ENCODE results near the gene TNRC6C.
"Not testable (repeated sequence)": the region's sequence is repeated elsewhere in the genome, so short reads cannot be mapped to it uniquely, and the experiment has no call there.

TNRC6C gene

DNA sequence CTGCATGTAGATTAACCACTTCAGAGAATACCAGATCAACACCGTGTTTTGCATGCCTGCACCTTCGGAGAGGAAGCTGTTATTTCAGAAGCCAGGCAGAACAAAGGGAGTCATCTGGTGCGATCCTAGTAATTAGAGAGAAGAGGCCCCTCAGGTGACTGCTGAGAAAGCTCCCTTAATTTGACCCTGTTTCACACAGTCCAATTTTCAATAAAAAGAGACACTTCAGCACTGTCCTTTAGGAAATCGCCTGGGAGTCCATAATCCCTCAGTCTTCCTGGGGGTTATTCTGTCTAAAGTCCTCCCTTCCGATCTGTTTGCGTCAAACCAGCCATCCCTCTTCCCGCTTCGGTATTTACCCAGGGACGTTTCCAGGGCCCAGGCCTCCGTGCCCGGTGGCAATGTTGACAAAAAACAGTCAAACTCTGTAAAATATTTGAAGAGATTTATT is 23.4 kb upstream of the TNRC6C start:
- TF ChIP-seq ZFX (IDR thresholded peaks at IDR 0.05) = no peak
- TF ChIP-seq, protein P1, sequence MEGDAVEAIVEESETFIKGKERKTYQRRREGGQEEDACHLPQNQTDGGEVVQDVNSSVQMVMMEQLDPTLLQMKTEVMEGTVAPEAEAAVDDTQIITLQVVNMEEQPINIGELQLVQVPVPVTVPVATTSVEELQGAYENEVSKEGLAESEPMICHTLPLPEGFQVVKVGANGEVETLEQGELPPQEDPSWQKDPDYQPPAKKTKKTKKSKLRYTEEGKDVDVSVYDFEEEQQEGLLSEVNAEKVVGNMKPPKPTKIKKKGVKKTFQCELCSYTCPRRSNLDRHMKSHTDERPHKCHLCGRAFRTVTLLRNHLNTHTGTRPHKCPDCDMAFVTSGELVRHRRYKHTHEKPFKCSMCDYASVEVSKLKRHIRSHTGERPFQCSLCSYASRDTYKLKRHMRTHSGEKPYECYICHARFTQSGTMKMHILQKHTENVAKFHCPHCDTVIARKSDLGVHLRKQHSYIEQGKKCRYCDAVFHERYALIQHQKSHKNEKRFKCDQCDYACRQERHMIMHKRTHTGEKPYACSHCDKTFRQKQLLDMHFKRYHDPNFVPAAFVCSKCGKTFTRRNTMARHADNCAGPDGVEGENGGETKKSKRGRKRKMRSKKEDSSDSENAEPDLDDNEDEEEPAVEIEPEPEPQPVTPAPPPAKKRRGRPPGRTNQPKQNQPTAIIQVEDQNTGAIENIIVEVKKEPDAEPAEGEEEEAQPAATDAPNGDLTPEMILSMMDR (conservative IDR thresholded peaks at IDR 0.05) = no peak
- no peak overlapping the region for H3K27ac ChIP-seq

DNA sequence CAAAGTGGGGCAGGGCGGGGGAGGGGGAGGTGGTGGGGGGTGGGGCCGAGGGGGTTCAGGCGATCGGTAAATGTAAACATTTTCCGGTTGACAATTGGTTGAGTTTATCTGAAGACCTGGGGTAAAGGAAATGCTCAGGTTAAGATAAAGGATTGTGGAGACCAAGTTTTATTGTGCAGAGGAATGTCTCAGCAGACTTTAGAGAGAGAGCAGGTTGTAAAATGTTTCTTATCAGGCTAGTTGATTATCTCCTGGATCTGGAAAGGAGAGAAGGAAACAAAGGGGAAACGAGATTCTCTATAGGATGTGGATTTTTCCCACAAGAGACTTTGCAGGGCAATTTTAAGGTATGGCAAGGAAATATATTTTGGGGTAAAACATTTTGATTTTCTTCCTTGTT is 22.8 kb upstream of the TNRC6C start:
- H3K27ac ChIP-seq = not testable (repeated sequence)

DNA sequence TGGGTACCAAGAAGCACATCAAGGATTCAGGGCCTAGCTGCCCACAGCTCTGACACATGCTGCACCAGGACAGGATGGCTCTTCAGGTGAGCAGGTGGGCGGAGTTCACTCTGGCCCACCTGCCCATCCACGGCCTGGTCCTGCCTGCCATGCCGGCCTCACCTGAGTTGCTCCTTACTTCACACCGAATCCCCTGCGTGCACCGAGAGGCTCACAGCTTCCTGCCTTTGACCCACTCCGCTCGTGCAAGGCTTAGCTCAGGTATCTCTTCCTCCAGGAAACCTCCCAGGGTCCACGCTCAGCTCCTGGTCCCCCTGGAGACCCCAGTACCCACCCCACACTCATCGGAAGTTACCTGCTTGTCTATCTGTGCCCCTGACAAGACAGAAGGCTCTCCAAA is 21.6 kb upstream of the TNRC6C start:
- TF ChIP-seq, protein P1 (conservative IDR thresholded peaks at IDR 0.05) = no peak
- TF ChIP-seq ZFX (IDR thresholded peaks at IDR 0.05) = no peak
- H3K27ac ChIP-seq = no peak overlapping the region

GRCh38 chr17:77941004-77941403 is 17.5 kb upstream of the TNRC6C start:
- no peak overlapping the region for H3K27ac ChIP-seq
- TF ChIP-seq, protein P1 (conservative IDR thresholded peaks at IDR 0.05) = no peak
- no peak for TF ChIP-seq ZFX (IDR thresholded peaks at IDR 0.05)

GRCh38 chr17:77942112-77942988 is 16.2 kb upstream of the TNRC6C start:
- TF ChIP-seq, protein P1 (conservative IDR thresholded peaks at IDR 0.05) = no peak
- TF ChIP-seq ZFX (IDR thresholded peaks at IDR 0.05) = no peak
- no peak overlapping the region for H3K27ac ChIP-seq

DNA sequence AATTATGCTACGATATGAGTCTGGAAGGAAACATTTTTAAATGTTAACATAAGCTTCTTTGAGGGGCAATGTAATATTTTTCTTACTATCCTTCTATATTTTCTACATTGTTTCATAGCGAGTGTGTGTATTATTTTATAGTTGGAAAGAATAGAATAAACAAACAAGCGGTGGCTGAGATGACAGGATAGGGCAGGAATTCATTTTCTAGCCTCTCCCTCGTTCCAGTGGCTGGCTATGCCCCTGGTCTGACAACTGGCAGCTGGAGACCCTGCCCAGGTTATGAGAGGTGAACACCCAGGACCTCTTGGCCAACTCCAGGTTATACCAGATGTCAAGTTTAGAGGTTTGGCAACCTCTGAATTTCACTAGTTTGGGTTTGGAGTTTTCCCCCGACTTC is 14.5 kb upstream of the TNRC6C start:
- no peak for TF ChIP-seq ZFX (IDR thresholded peaks at IDR 0.05)
- TF ChIP-seq, protein P1 (conservative IDR thresholded peaks at IDR 0.05) = no peak

GRCh38 chr17:77944390-77945222 is 13.9 kb upstream of the TNRC6C start:
- H3K27ac ChIP-seq = no peak overlapping the region
- TF ChIP-seq ZFX (IDR thresholded peaks at IDR 0.05) = no peak
- TF ChIP-seq, protein P1 (conservative IDR thresholded peaks at IDR 0.05) = no peak

More for the DNA sequence above, 14.5 kb upstream of the TNRC6C start:
- H3K27ac ChIP-seq = no peak overlapping the region
